Activated CD4-positive, alpha-beta T cell treated with anti-CD3 and anti-CD28 coated beads, Interleukin-2, amount 50 U/mL, for 4 hours (primary cell): ENCODE measurements around the gene ALDH3B1.

Experiments used
- DNase-seq, 2 experiments: peaks; one replicate each; pipeline ENCODE4 v3.0.0-alpha.2; 2020

ALDH3B1 gene

GRCh38 chr11:68014157-68014946, 4.2 kb downstream of the ALDH3B1 start:
- no peak for DNase-seq

GRCh38 chr11:68014947-68015447, 4.9 kb downstream of the ALDH3B1 start:
- DNase-seq: no peak

GRCh38 chr11:68015467-68015866, 5.3 kb downstream of the ALDH3B1 start:
- DNase-seq: no peak

- no peak for DNase-seq
These were observed 6.2 kb downstream of the ALDH3B1 start for GRCh38 chr11:68016161-68016903.

GRCh38 chr11:68016904-68017817, 7.0 kb downstream of the ALDH3B1 start:
- DNase-seq: no peak

GRCh38 chr11:68017980-68018729, 8.0 kb downstream of the ALDH3B1 start:
- no peak for DNase-seq

GRCh38 chr11:68018730-68019190, 8.6 kb downstream of the ALDH3B1 start:
- DNase-seq: no peak

GRCh38 chr11:68019486-68019885, 9.4 kb downstream of the ALDH3B1 start:
- no peak for DNase-seq

GRCh38 chr11:68020575-68020974, 10.4 kb downstream of the ALDH3B1 start:
- DNase-seq: no peak

GRCh38 chr11:68021167-68021787, 11.2 kb downstream of the ALDH3B1 start:
- no peak for DNase-seq

GRCh38 chr11:68022531-68022930, 12.4 kb downstream of the ALDH3B1 start:
- DNase-seq: no peak

GRCh38 chr11:68024508-68024907, 14.4 kb downstream of the ALDH3B1 start:
- DNase-seq: no peak

- no peak for DNase-seq
These were observed 14.9 kb downstream of the ALDH3B1 start for GRCh38 chr11:68025047-68025446.

GRCh38 chr11:68026391-68027105, 16.4 kb downstream of the ALDH3B1 start:
- DNase-seq: no peak

- no peak for DNase-seq
These were observed 17.5 kb downstream of the ALDH3B1 start for GRCh38 chr11:68027667-68028066.

GRCh38 chr11:68028802-68029545, 18.8 kb downstream of the ALDH3B1 start:
- no peak for DNase-seq

GRCh38 chr11:68030318-68031143, 20.4 kb downstream of the ALDH3B1 start, which contains the start of gene NDUFS8:
Gene NDUFS8 (plus strand): TSS chr11:68030681. CDS start chr11:68032152, 1,471 bp downstream.
- peak; percentile 96 to 97 for DNase-seq

- DNase-seq: no peak
These were observed 21.0 kb downstream of the ALDH3B1 start for GRCh38 chr11:68031144-68031464.

- no peak for DNase-seq
These were observed 21.9 kb downstream of the ALDH3B1 start for GRCh38 chr11:68032003-68032402.
